ENCODE results near the gene PCBP2.

The PCBP2 gene

DNA sequence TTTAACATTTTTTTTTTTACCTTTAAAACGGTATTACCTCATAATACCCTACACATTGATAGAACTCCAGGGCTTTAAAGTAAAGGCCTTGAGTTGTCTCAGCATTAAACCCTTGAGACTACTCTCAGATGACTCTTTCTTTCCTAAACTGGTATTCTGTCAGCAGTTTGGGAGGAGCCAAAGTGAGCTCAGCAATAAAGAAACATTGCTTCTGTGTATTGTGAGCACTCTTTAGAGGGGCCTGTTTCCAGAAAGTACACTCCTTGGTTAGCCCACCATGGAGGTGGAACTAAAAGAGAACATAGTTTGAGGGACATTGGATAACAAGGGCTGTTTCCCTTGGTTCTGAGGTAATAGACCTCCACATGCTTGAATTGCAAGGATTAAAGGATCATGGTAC lies 27.0 kb downstream of the PCBP2 start:
- TF ChIP-seq CTCF (IDR thresholded peaks at IDR 0.05): no peak

- no peak for TF ChIP-seq CTCF (IDR thresholded peaks at IDR 0.05)
Measured at GRCh38 chr12:53479331-53479730, 27.4 kb downstream of the PCBP2 start.

DNA sequence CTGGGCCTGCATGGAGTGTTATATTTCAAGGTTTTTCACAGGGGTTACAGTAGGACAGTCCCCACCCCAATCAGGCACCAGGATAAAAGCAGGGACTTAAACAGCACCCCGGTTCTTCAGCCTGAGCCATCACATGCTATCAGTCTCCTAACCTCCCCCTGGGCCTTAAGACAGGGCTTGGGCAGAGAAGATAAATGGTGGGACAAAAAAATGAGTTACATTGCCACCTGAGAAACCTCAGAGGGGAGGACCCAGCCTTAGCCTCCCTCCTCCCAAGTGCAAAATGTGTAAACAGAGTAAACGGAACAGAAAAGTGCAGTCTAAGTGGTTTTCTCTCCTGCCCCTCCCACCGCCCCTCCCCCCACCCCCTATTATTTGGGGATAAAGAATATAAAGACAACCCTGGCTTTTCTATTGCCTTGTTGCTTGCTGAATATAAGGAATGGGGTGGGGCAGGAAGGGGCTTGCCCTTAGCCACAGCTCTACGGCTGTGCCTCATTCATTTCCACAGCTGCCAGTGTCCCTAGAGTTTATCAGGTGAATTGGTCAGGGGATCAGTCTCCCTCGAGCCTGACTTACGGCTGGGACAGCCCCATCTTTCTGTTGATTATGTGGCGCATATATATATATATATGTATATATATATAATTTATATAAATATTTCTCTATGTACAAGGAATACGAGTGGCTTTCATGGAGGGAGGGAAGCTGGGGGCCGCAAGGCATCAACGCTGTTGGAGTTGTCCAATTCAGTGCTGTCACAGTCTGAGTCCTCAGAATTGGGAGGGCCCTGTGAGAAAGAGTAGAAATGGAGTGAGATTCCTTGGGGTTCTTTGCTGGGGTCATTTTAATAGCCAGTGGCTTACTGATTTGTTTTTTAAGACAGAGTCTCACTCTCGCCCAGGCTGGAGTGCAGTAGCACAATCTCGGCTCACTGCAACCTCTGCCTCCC lies 28.9 kb downstream of the PCBP2 start:
- TF ChIP-seq CTCF (IDR thresholded peaks at IDR 0.05): no peak

GRCh38 chr12:53481939-53482586 lies 30.2 kb downstream of the PCBP2 start:
- TF ChIP-seq CTCF (IDR thresholded peaks at IDR 0.05): no peak

GRCh38 chr12:53482626-53483168 lies 30.8 kb downstream of the PCBP2 start:
- TF ChIP-seq CTCF (IDR thresholded peaks at IDR 0.05): no peak

GRCh38 chr12:53483225-53483978 lies 31.5 kb downstream of the PCBP2 start:
- no peak for TF ChIP-seq CTCF (IDR thresholded peaks at IDR 0.05)

DNA sequence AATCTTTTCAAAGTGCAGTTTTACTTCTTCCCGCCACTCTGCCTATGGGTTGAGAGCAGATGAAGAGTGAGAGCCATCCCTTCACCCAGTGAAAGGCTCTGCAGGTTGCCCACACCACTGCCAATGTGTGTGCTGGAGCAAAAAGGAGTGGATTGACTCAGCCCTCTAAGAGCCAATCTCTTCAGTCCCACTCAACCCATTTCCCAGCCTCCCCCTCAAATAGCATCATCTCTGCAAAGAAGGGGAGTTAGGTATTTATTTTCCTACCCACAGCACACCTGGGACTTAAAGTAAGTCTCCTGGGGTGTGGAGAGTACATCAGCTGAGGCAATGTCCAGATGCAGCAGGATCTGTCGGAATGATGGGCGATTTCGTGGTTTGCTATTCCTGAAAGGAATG lies 32.1 kb downstream of the PCBP2 start:
- TF ChIP-seq CTCF (IDR thresholded peaks at IDR 0.05): no peak
